Gastrocnemius medialis (tissue), 4 donors: Measurements from ENCODE around the gene CCDC158. TPM values are rescaled to one million over a fixed set of nuclear protein-coding genes. Genes with fewer than 3 reads are reported as not detected.

Experiments used
- ATAC-seq, 2 donors: fragments of 150-250 bp; one replicate each; pipeline ENCODE4 v1.9.1; 2016
- DNase-seq, 2 donors: peaks; one replicate each; pipeline ENCODE4 v3.0.0-alpha.2; 2019
- H3K27ac ChIP-seq, 4 donors: fragments of 200-600 bp; sonication (generic); 1 replicate in 1 of 4; 2 replicates in 3 of 4; pipeline ENCODE4 v1.5.1; 2016 to 2018; ENCODE audit warnings: mild to moderate bottlenecking in 2 of 4, moderate library complexity in 1 of 4
- H3K27me3 ChIP-seq, 3 donors: fragments of 200-600 bp; sonication (generic) in 2 of 3; 1 replicate in 1 of 3; 2 replicates in 2 of 3; pipeline versions ENCODE4 v1.5.1 to v1.6.0; 2016 to 2019; ENCODE audit warnings: mild to moderate bottlenecking in 1 of 3, moderate library complexity in 1 of 3
- H3K36me3 ChIP-seq, 2 donors: fragments of 200-600 bp; sonication (generic) in 1 of 2; one replicate each; pipeline ENCODE4 v1.5.1; 2017 to 2018
- H3K4me1 ChIP-seq, 2 donors: fragments of 200-600 bp; sonication (generic) in 1 of 2; one replicate each; pipeline ENCODE4 v1.5.1; 2016 to 2017; ENCODE audit warnings: mild to moderate bottlenecking in 2 of 2
- H3K4me3 ChIP-seq, 4 donors: fragments of 200-600 bp; sonication (generic) in 3 of 4; 1 replicate in 1 of 4; 2 replicates in 3 of 4; pipeline ENCODE4 v1.5.1; 2016 to 2019; ENCODE audit warnings: mild to moderate bottlenecking in 2 of 4
- H3K9me3 ChIP-seq, 3 donors: fragments of 200-600 bp; sonication (generic) in 2 of 3; 1 replicate in 1 of 3; 2 replicates in 2 of 3; pipeline ENCODE4 v1.5.1; 2016 to 2019
- POLR2A ChIP-seq, 2 donors: fragments of 450-650 bp; IDR thresholded peaks; one replicate each; pipeline ENCODE4 v1.6.1; 2017; ENCODE audit warnings: antibody characterized with exemption in 2 of 2, mild to moderate bottlenecking in 2 of 2, moderate library complexity in 2 of 2
- in situ Hi-C, 4 donors: fragments of 200-750 bp; cut with MboI; loops; one replicate each; pipeline versions ENCODE4 v1.15.0 to v1.8.0; 2017; ENCODE audit warnings: low sequenced_read_pairs in 4 of 4
- intact Hi-C: fragments of 100-400 bp; cut with DNase I; formaldehyde crosslinking; loops from one replicate; pipeline ENCODE4 v1.15.1; 2023; ENCODE audit warnings: low total_unique reads
- total RNA-seq, 4 donors: library from RNA; depleted of rRNA; stranded (reverse); fragments of >200 nt; gene quantifications; one replicate each; pipeline versions ENCODE4 v1.1.0 to v1.2.3, GENCODE V29; 2016
- TF ChIP-seq, protein P1 (sequence below), 5 experiments: fragments of 450-650 bp in 3 of 5; fragments of 200-600 bp in 2 of 5; sonication (generic) in 2 of 5; IDR thresholded peaks in 4 of 5; conservative IDR thresholded peaks in 1 of 5; 1 replicate in 4 of 5; 2 replicates in 1 of 5; pipeline ENCODE4 v1.5.1; 2016 to 2019; ENCODE audit warnings: antibody characterized with exemption in 5 of 5, mild to moderate bottlenecking in 3 of 5, moderate library complexity in 3 of 5

The CCDC158 gene
- total RNA-seq, 4 donors from 2014 or later: not detected

DNA sequence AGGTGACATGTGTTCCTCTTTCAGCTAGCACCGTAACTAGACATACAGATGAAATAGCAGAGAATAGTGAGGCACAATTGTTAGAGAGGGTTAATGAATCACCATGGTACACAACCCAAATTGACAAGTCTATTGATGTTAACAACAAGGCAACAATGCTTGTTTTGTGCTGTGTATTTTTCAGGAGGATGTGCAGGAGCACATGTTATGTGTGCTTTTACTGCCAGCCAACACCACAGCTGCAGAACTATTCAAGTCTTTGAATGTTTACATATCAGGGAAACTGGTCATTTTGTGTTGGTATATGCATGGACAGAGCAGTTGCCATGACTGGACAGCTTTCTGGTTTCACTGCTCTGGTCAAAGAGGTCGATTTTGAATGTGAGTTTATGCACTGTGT, 81.6 kb downstream of the CCDC158 start:
- in situ Hi-C loops: no loop called here
- H3K9me3 ChIP-seq: no peaks in the 10 kb centered on the region
- H3K36me3 ChIP-seq: no peaks in the 10 kb centered on the region
- H3K27me3 ChIP-seq: no peaks in the 10 kb centered on the region
- intact Hi-C loops: no loop called here
- H3K4me3 ChIP-seq: no peak overlapping the region
- no peak overlapping the region for H3K27ac ChIP-seq
- peaks cover 5 to 12% of the 10 kb centered on the region in 2 donors for H3K4me1 ChIP-seq
- DNase-seq: no peak
- no peak for ATAC-seq
- no peak for TF ChIP-seq POLR2A (IDR thresholded peaks at IDR 0.05)
- TF ChIP-seq, protein P1, sequence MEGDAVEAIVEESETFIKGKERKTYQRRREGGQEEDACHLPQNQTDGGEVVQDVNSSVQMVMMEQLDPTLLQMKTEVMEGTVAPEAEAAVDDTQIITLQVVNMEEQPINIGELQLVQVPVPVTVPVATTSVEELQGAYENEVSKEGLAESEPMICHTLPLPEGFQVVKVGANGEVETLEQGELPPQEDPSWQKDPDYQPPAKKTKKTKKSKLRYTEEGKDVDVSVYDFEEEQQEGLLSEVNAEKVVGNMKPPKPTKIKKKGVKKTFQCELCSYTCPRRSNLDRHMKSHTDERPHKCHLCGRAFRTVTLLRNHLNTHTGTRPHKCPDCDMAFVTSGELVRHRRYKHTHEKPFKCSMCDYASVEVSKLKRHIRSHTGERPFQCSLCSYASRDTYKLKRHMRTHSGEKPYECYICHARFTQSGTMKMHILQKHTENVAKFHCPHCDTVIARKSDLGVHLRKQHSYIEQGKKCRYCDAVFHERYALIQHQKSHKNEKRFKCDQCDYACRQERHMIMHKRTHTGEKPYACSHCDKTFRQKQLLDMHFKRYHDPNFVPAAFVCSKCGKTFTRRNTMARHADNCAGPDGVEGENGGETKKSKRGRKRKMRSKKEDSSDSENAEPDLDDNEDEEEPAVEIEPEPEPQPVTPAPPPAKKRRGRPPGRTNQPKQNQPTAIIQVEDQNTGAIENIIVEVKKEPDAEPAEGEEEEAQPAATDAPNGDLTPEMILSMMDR (IDR thresholded peaks at IDR 0.05 in 4 of 5, conservative IDR thresholded peaks at IDR 0.05 in 1 of 5): no peak

DNA sequence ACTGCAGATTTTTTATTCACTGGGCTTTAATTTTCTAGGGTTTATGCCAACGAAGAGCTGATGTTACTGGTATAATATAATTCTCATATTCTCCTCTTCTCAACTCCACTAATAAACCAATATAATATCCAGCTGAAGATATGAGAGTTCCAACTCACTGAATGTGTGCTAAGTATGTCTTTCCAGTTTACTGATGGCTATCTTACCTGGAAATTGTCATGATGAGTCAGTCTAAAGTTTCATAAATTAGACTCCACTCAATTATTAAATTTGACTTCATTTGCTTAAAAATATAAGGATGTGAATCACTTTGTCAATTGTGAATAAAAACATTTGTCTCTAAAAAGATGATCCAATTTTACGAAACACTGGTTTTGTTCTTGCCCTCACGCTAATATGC, 86.1 kb downstream of the CCDC158 start:
- no peaks in the 10 kb centered on the region for H3K27me3 ChIP-seq
- no peak for ATAC-seq
- intact Hi-C loops (no loop called here), in situ Hi-C loops (no loop called here)
- no peaks in the 10 kb centered on the region for H3K9me3 ChIP-seq
- H3K4me3 ChIP-seq: no peak overlapping the region
- H3K4me1 ChIP-seq: no peaks in the 10 kb centered on the region
- no peak overlapping the region for H3K27ac ChIP-seq
- no peak for DNase-seq
- TF ChIP-seq, protein P1 (IDR thresholded peaks at IDR 0.05 in 4 of 5, conservative IDR thresholded peaks at IDR 0.05 in 1 of 5): no peak
- TF ChIP-seq POLR2A (IDR thresholded peaks at IDR 0.05): no peak
- H3K36me3 ChIP-seq: no peaks in the 10 kb centered on the region

DNA sequence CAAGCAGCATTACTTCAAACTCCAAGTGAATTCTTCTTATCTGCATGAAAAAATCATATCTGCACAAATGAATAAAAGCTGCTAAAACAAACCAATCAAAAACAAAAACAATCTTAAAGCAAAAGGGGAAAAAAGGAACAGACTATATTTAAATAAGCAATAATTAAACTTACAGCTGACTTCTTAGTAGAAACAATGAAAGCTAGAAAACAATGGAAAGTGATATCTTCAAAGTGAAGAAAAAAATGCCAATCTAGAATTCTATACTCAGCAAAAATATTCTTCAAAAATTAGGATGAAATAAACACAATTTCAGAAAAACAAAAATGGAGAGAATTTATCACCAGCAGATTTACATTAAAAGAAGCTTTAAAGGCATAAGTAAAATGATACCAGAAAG, 94.4 kb downstream of the CCDC158 start:
- TF ChIP-seq, protein P1 (IDR thresholded peaks at IDR 0.05 in 4 of 5, conservative IDR thresholded peaks at IDR 0.05 in 1 of 5): no peak
- H3K27ac ChIP-seq: no peak overlapping the region
- in situ Hi-C loops: no loop called here
- no peaks in the 10 kb centered on the region for H3K36me3 ChIP-seq
- DNase-seq (no peak), ATAC-seq (no peak)
- no peaks in the 10 kb centered on the region for H3K4me1 ChIP-seq
- peaks cover 0 to 11% (median 3%) of the 10 kb centered on the region in 3 donors for H3K9me3 ChIP-seq
- H3K4me3 ChIP-seq: no peak overlapping the region
- intact Hi-C loops: no loop called here
- H3K27me3 ChIP-seq: no peaks in the 10 kb centered on the region

DNA sequence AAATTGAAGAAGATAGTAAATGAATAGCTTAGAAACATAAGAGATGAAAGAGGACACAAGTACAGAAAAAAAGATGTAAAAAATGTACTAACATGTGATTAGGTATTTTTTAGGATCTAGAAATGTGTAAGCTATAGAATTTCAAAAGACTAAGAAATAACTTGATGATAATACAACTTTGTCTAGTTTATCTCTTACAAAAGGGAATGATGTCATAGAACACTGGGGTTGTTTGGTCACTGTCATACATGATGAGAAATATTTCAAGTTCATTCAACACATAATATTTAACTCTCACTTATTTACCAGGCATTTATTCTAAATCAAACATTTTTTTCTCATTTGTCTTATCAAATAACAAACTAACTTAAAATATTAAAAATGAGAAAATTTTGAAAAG, 95.9 kb downstream of the CCDC158 start:
- TF ChIP-seq, protein P1 (IDR thresholded peaks at IDR 0.05 in 4 of 5, conservative IDR thresholded peaks at IDR 0.05 in 1 of 5): no peak
- no peak for TF ChIP-seq POLR2A (IDR thresholded peaks at IDR 0.05)
- no peak overlapping the region for H3K27ac ChIP-seq
- no peak overlapping the region for H3K4me3 ChIP-seq
- H3K36me3 ChIP-seq: no peaks in the 10 kb centered on the region
- H3K9me3 ChIP-seq: peaks cover 0 to 18% (median 3%) of the 10 kb centered on the region in 3 donors
- intact Hi-C loops: no loop called here
- no peaks in the 10 kb centered on the region for H3K4me1 ChIP-seq
- DNase-seq (no peak), ATAC-seq (no peak)
- in situ Hi-C loops: no loop called here
- no peaks in the 10 kb centered on the region for H3K27me3 ChIP-seq

DNA sequence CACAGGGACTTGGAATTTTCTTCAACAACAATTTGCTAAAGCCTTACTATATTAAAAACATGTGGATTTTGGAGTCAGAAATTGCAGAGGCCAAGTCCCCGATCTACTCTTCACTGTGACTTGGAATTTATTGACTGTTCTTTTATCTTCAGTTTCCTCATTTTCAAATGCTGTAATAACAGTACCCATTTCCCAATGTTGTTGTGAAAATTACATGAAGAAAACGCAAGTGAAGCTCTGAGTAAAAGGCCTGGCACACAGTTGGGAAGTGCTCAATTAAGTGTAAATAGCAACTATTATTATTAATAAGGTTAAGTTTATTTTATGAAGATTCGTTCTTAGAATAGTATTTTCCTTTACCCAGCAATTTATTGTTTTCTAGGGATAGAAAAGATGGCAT, 98.7 kb downstream of the CCDC158 start:
- no peak overlapping the region for H3K27ac ChIP-seq
- H3K27me3 ChIP-seq: no peaks in the 10 kb centered on the region
- no peak overlapping the region for H3K4me3 ChIP-seq
- intact Hi-C loops: no loop called here
- peaks cover 0 to 19% (median 3%) of the 10 kb centered on the region in 3 donors for H3K9me3 ChIP-seq
- TF ChIP-seq POLR2A (IDR thresholded peaks at IDR 0.05): no peak
- TF ChIP-seq, protein P1 (IDR thresholded peaks at IDR 0.05 in 4 of 5, conservative IDR thresholded peaks at IDR 0.05 in 1 of 5): no peak
- ATAC-seq (no peak), DNase-seq (no peak)
- no peaks in the 10 kb centered on the region for H3K4me1 ChIP-seq
- in situ Hi-C loops: loop anchor here in 3 of 4 donors (25.0 kb wide), 1 partner anchor 135 kb away; no protein-coding TSS in a partner anchor
- H3K36me3 ChIP-seq: no peaks in the 10 kb centered on the region
